NCI-H460 (cell line): ENCODE measurements around the gene TNFRSF1A. TPM values are rescaled to one million over a fixed set of nuclear protein-coding genes. Genes with fewer than 3 reads are reported as not detected.
"Not testable (repeated sequence)": the region's sequence is repeated elsewhere in the genome, so short reads cannot be mapped to it uniquely, and the experiment has no call there.

Source experiments
- DNase-seq: peaks from one replicate; pipeline ENCODE4 v3.0.0-alpha.2; 2016; ENCODE audit warnings: low read depth; ENCODE audit errors: extremely low read depth
- total RNA-seq: library from RNA; depleted of rRNA; stranded (reverse); fragments of >200 nt; shearing (Covaris generic); gene quantifications from 2 replicates; pipeline ENCODE4 v1.2.3, GENCODE V29; 2014

The TNFRSF1A gene
- total RNA-seq, 1 experiment from 2014 or later = 190 TPM

GRCh38 chr12:6360578-6361490 is 19.0 kb upstream of the TNFRSF1A start:
- no peak for DNase-seq

- no peak for DNase-seq
These were observed 18.2 kb upstream of the TNFRSF1A start for GRCh38 chr12:6360080-6360571.

- no peak for DNase-seq
These were observed 17.0 kb upstream of the TNFRSF1A start for GRCh38 chr12:6358881-6359280.

GRCh38 chr12:6356374-6356820 is 14.5 kb upstream of the TNFRSF1A start:
- DNase-seq = no peak

- no peak for DNase-seq
These were observed 13.9 kb upstream of the TNFRSF1A start for GRCh38 chr12:6355491-6356373.

- DNase-seq = no peak
These were observed 12.9 kb upstream of the TNFRSF1A start for GRCh38 chr12:6354495-6355393.

GRCh38 chr12:6352193-6353173 is 10.6 kb upstream of the TNFRSF1A start:
- no peak for DNase-seq

- no peak for DNase-seq
These were observed 9.7 kb upstream of the TNFRSF1A start for GRCh38 chr12:6351622-6352021.

GRCh38 chr12:6347367-6348338 is 5.8 kb upstream of the TNFRSF1A start:
- DNase-seq = no peak

- DNase-seq = no peak
These were observed 5.1 kb upstream of the TNFRSF1A start for GRCh38 chr12:6346942-6347341.

- no peak for DNase-seq
These were observed 4.5 kb upstream of the TNFRSF1A start for GRCh38 chr12:6346235-6346832.

GRCh38 chr12:6345319-6346091 is 3.6 kb upstream of the TNFRSF1A start:
- peak; percentile 73 for DNase-seq

- DNase-seq = not testable (repeated sequence)
These were observed 2.3 kb upstream of the TNFRSF1A start for GRCh38 chr12:6344101-6344660.

- no peak for DNase-seq
These were observed 1.6 kb upstream of the TNFRSF1A start for GRCh38 chr12:6343518-6343917.

- DNase-seq = no peak
These were observed 439 bp upstream of the TNFRSF1A start for GRCh38 chr12:6342140-6342889.
